Fibroblast of lung (primary cell): ENCODE data around the gene TTK.

Experiments
- EZH2 ChIP-seq: IDR thresholded peaks from 2 replicates; pipeline ENCODE4 v1.5.1; 2012; ENCODE audit warnings: low read length, control low read depth, mild to moderate bottlenecking; ENCODE audit errors: missing control alignments
- TF ChIP-seq, protein P1 (sequence below), 2 donors: IDR thresholded peaks in 1 of 2; conservative IDR thresholded peaks in 1 of 2; 1 replicate in 1 of 2; 2 replicates in 1 of 2; pipeline ENCODE4 v1.5.1; 2011 to 2012; ENCODE audit warnings: low read length in 2 of 2, control low read depth in 1 of 2, inconsistent platforms in 1 of 2, low read depth in 1 of 2, mild to moderate bottlenecking in 1 of 2

GRCh38 chr6:79984261-79984660, 20.2 kb upstream of the TTK start:
- TF ChIP-seq, protein P1, sequence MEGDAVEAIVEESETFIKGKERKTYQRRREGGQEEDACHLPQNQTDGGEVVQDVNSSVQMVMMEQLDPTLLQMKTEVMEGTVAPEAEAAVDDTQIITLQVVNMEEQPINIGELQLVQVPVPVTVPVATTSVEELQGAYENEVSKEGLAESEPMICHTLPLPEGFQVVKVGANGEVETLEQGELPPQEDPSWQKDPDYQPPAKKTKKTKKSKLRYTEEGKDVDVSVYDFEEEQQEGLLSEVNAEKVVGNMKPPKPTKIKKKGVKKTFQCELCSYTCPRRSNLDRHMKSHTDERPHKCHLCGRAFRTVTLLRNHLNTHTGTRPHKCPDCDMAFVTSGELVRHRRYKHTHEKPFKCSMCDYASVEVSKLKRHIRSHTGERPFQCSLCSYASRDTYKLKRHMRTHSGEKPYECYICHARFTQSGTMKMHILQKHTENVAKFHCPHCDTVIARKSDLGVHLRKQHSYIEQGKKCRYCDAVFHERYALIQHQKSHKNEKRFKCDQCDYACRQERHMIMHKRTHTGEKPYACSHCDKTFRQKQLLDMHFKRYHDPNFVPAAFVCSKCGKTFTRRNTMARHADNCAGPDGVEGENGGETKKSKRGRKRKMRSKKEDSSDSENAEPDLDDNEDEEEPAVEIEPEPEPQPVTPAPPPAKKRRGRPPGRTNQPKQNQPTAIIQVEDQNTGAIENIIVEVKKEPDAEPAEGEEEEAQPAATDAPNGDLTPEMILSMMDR (conservative IDR thresholded peaks at IDR 0.05 in 1 of 2, IDR thresholded peaks at IDR 0.05 in 1 of 2; ENCODE audit: low read depth in 1 of 2, low read length in 2 of 2), result no peak
- no peak for TF ChIP-seq EZH2
